ENCODE data around the gene NAA25.
"Not testable (repeated sequence)": the region's sequence is repeated elsewhere in the genome, so short reads cannot be mapped to it uniquely, and the experiment has no call there.

Gene NAA25

GRCh38 chr12:112009596-112009995 is 99.0 kb downstream of the NAA25 start:
- not testable (repeated sequence) for DNase-seq (ENCODE audit: low spot score)

DNA sequence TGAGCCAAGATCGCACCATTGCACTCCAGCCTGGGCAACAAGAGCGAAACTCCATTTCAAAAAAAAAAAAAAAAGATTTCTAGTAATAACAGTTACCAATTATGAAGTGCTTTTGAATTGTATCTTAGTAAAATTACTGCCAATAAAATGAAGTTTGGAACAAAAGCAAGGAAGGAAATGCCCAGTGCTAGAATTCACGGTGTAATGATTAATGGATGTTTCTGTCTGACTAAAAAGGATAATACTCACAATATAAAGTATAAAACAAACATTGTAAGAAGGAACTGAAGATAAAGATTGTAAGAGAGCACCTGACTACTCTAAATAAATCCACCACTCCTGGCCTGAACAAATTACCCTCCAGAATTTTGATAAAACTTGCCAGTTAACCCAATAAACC is 99.7 kb downstream of the NAA25 start:
- no peak for DNase-seq (ENCODE audit: low spot score)

DNA sequence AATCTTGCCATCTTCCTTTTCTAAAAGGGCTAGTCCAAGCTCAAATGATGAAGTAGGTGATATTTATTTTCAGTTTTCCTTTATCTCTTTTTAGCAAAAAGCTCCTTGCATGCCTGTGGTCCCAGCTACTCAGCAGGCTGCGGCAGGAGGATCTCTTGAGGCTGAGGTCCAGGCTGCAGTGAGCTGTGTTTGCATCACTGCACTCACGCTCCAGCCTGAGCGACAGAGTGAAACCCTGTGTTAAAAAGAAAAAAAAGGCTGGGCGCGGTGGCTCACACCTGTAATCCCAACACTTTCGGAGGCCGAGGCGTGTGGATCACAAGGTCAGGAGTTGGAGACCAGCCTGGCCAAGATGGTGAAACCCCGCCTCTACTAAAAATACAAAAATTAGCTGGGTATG is 100.6 kb downstream of the NAA25 start:
- DNase-seq (ENCODE audit: low spot score) = no peak

- DNase-seq (ENCODE audit: low spot score) = no peak
Measured at GRCh38 chr12:112005419-112006395, 102.9 kb downstream of the NAA25 start.

GRCh38 chr12:112004041-112004440 is 104.5 kb downstream of the NAA25 start:
- no peak for DNase-seq (ENCODE audit: low spot score)

- DNase-seq (ENCODE audit: low spot score) = no peak
Measured at GRCh38 chr12:112001576-112001975, 107.0 kb downstream of the NAA25 start.

DNA sequence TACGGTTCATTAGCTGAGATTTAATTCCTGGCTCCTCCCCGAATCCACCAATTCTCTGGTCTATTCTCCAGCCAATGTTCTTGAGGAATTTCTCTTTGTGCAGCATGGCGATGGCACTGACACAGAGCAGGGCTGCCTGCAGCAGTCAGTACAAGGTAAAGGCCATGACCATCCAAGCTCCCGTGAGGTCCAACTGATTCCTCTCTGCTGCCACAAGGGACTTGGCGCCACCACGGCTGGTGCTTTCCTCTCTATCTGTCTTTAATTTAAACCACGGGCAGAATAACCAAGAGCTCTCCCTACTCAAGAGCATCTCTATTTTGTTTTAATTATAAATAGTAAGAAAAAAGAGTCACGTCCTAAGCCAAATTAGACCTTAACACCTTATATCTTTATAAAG is 107.8 kb downstream of the NAA25 start:
- no peak for DNase-seq (ENCODE audit: low spot score)

DNA sequence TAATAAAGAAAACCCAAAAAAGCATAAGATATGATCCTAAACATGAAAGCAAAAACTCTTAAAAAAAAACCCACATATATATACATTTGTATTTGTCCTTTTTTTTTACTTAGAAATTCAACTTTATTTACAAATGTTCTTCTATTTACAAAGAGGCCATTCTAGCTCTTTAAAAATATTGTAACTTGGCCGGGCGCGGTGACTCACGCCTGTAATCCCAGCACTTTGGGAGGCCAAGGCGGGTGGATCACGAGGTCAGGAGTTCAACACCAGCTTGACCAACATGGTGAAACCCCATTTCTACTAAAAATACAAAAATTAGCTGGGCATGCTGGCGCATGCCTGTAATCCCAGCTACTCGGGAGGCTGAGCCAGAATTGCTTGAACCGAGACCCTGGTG is 109.5 kb downstream of the NAA25 start:
- DNase-seq (ENCODE audit: low spot score) = not testable (repeated sequence)

DNA sequence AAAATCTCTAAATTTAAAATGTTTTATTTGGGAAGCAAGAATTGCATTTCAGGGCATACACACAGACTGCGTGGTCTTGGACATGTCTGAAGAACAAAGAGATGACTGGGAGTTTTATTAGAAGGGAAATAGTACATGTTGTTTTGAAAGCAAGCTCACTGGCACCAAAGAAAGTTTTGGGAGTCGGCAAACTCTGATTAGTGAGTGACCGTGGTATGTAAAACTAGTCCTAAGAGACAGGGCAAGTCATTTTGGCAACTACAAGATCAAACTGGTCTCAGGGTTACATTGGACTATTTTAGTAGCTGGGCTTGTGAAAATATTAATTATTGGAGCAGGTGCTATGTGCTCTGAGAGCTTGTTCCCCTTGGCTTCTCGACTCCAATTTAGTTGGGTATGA is 110.6 kb downstream of the NAA25 start:
- no peak for DNase-seq (ENCODE audit: low spot score)

GRCh38 chr12:111997300-111997699 is 111.3 kb downstream of the NAA25 start:
- no peak for DNase-seq (ENCODE audit: low spot score)

DNA sequence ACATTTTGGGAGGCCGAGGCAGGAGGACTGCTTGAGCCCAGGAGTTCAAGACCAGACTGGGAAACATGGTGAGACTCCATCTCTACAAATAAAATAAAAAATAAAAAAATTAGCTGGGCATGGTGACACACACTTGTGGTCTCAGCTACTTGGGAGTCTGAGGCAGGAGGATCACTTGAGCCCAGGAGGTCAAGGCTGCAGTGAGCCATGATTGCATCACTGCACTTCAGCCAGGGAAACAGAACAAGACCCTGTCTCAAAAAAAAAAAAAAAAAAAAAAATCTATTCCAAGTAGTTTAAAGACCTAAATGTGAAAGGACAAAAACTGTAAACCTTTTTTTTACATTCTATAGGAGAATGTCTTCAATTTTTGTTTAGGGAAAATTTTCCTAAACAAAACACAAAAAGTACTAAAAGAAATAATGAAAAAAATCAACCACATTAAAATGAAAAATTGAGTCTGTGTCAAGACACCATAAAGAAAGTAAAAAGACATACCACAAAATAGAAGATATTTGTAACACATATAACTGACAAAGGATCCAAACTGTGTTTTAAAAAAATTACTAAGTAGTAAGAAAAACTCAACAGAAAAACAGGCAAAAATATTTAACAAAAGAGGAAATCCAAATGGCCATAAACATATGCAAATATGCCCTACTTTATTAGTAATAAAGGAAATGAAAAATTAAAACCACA is 112.7 kb downstream of the NAA25 start:
- DNase-seq (ENCODE audit: low spot score) = no peak

GRCh38 chr12:111994211-111995111 is 114.1 kb downstream of the NAA25 start:
- DNase-seq (ENCODE audit: low spot score) = not testable (repeated sequence)

- DNase-seq (ENCODE audit: low spot score) = no peak
Measured at GRCh38 chr12:111993292-111994150, 115.1 kb downstream of the NAA25 start.

DNA sequence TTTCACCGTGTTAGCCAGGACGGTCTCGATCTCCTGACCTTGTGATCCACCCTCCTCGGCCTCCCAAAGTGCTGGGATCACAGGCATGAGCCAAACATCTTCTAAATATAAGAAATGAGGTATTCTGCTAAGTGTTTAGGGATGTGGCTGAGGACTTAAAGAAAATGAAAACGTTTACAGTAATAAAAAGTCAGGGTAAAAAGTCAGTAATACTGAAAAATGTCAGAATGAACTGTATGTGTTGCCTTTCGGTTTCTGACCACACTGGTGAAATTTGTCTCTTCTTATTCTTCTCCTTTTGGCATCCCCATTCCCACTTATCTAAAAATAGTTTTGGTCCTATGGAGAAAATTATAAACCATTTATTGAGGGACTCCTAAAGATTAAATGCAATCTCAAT is 116.1 kb downstream of the NAA25 start:
- no peak for DNase-seq (ENCODE audit: low spot score)

GRCh38 chr12:111991946-111992345 is 116.6 kb downstream of the NAA25 start:
- no peak for DNase-seq (ENCODE audit: low spot score)

DNA sequence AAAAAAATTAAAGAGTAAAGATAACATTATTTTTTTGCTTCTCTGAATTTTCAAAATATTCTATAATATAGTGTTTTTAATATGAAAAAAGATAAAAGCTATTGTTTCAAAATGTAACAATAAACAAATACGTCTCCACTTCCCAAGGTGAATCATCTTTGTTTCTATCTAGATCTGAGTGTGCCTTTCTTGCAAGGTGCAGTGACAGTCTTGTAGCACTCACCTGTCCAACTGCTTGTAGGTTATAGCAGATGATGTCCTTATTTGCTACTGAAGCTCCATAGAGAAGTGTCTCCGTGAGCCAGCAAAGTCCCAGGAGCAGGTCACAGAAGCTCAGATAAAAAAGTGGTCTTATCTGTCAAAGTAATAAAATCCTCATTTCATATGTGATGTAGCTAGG is 117.0 kb downstream of the NAA25 start:
- DNase-seq (ENCODE audit: low spot score) = no peak

GRCh38 chr12:111984820-111985219 is 123.8 kb downstream of the NAA25 start:
- DNase-seq (ENCODE audit: low spot score) = no peak

GRCh38 chr12:111981987-111982386 is 126.6 kb downstream of the NAA25 start:
- no peak for DNase-seq (ENCODE audit: low spot score)

DNA sequence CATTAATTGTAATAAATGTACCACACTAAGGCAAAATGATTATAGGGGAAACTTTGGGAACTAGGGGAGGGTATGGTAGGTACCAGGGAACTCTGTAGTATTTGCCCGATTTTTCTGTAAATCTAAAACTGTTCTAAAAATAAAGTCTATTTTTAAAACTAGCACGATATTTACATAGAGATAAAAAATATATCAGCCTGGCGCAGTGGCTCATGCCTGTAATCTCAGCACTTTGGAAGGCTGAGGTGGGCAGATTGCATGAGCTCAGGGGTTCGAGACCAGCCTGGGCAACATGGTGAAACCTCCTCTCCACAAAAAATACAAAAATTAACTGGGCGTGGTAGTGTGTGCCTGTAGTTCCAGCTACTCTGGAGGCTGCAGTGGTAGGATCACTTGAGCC is 128.0 kb downstream of the NAA25 start:
- DNase-seq (ENCODE audit: low spot score) = no peak

DNA sequence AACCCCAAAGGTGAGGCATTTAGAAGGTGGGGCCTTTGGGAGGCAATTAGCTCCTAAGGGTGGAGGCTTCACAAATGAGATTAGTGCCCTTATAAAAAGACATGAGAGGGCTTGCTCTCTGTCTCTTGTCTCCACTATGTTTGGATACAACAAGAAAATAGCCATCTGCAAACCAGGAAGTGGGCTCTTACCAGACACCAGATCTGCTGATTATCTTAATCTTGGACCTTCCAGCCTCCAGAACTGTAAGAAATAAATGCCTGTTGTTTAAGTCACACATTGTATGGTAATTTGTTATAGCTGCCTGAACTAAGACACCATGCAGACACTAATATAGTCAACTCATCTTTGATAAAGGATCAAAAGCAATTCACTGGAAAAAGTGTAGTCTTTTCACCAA is 130.0 kb downstream of the NAA25 start:
- DNase-seq (ENCODE audit: low spot score) = no peak

- no peak for DNase-seq (ENCODE audit: low spot score)
Measured at GRCh38 chr12:111976860-111977259, 131.7 kb downstream of the NAA25 start.
